Endothelial cell of hepatic sinusoid (primary cell): ENCODE results near the gene CCDC85C.

Source experiments
- in situ Hi-C: cut with HindIII; loops from 2 replicates; pipeline ENCODE4 v1.10.0; 2017; ENCODE audit warnings: low sequenced_read_pairs

Gene CCDC85C

GRCh38 chr14:99545586-99545985 lies 58.4 kb downstream of the CCDC85C start:
- in situ Hi-C loops, result loop anchor here (5.0 kb wide), 1 partner anchor 47 kb away; no protein-coding TSS in a partner anchor

- in situ Hi-C loops, result loop anchor here (5.0 kb wide), 1 partner anchor 47 kb away; no protein-coding TSS in a partner anchor
These were observed 59.0 kb downstream of the CCDC85C start for GRCh38 chr14:99544991-99545390.

GRCh38 chr14:99543985-99544384 lies 60.0 kb downstream of the CCDC85C start:
- in situ Hi-C loops, result no loop called here

GRCh38 chr14:99543370-99543769 lies 60.6 kb downstream of the CCDC85C start:
- in situ Hi-C loops, result no loop called here

GRCh38 chr14:99542566-99542965 lies 61.4 kb downstream of the CCDC85C start:
- in situ Hi-C loops, result no loop called here

- in situ Hi-C loops, result no loop called here
These were observed 62.1 kb downstream of the CCDC85C start for GRCh38 chr14:99541677-99542470.

- in situ Hi-C loops, result no loop called here
These were observed 62.8 kb downstream of the CCDC85C start for GRCh38 chr14:99541211-99541610.

- in situ Hi-C loops, result no loop called here
These were observed 63.6 kb downstream of the CCDC85C start for GRCh38 chr14:99540196-99541032.

GRCh38 chr14:99539491-99539890 lies 64.5 kb downstream of the CCDC85C start:
- in situ Hi-C loops, result no loop called here

GRCh38 chr14:99538733-99539132 lies 65.3 kb downstream of the CCDC85C start:
- in situ Hi-C loops, result no loop called here

GRCh38 chr14:99538275-99538674 lies 65.7 kb downstream of the CCDC85C start:
- in situ Hi-C loops, result no loop called here

- in situ Hi-C loops, result no loop called here
These were observed 66.6 kb downstream of the CCDC85C start for GRCh38 chr14:99537399-99537798.

GRCh38 chr14:99535908-99536778 lies 67.9 kb downstream of the CCDC85C start:
- in situ Hi-C loops, result no loop called here

GRCh38 chr14:99535448-99535847 lies 68.6 kb downstream of the CCDC85C start:
- in situ Hi-C loops, result no loop called here

- in situ Hi-C loops, result no loop called here
These were observed 69.1 kb downstream of the CCDC85C start for GRCh38 chr14:99534863-99535262.

GRCh38 chr14:99534333-99534732 lies 69.7 kb downstream of the CCDC85C start:
- in situ Hi-C loops, result no loop called here

- in situ Hi-C loops, result no loop called here
These were observed 71.7 kb downstream of the CCDC85C start for GRCh38 chr14:99532310-99532709.

GRCh38 chr14:99531251-99532096 lies 72.5 kb downstream of the CCDC85C start:
- in situ Hi-C loops, result no loop called here

GRCh38 chr14:99530407-99531155 lies 73.4 kb downstream of the CCDC85C start:
- in situ Hi-C loops, result no loop called here
